ENCODE data around the gene LAMTOR2. TPM values are rescaled to one million over a fixed set of nuclear protein-coding genes. Genes with fewer than 3 reads are reported as not detected.

The LAMTOR2 gene
- total and polyA plus RNA-seq, 10 of the 15 experiments (the other 5 are each of a cell fraction or from before 2014, with no cell fraction given) = 71.9 to 264 (median 97.0) TPM

- TF ChIP-seq CUX1 (IDR thresholded peaks at IDR 0.05; ENCODE audit: insufficient replicate concordance, low read depth, low read length) = no peak
- no peak for TF ChIP-seq POLR2AphosphoS2 (IDR thresholded peaks at IDR 0.05; ENCODE audit: low read depth, low read length)
- TF ChIP-seq EED (IDR thresholded peaks at IDR 0.05; ENCODE audit: low read depth) = no peak
- TF ChIP-seq NR2F1 (conservative IDR thresholded peaks at IDR 0.05) = peak; percentile 78
- TF ChIP-seq RFX5 (IDR thresholded peaks at IDR 0.05; ENCODE audit: low read depth, low read length) = 0 out of 2 replicates have a peak, but pooled peaks have one; percentile 70
Measured at GRCh38 chr1:156075775-156076204, 21.2 kb downstream of the LAMTOR2 start (continued).

GRCh38 chr1:156076609-156077429, 22.2 kb downstream of the LAMTOR2 start:
- Histone ChIP-seq H4K20me1 (ENCODE audit: control insufficient read depth, insufficient read depth) (no peaks in the 10 kb centered on the region), H3K27me3 (replicated peaks in 1 of 2; ENCODE audit: control insufficient read depth in 2 of 2, insufficient read depth in 2 of 2, low read length in 1 of 2) (no peaks in the 10 kb centered on the region; a peak in 1 of 4 replicates), H2AFZ (ENCODE audit: control insufficient read depth, low read depth, low read length) (peak overlapping the region; percentile 73), H3K9ac (ENCODE audit: control insufficient read depth, insufficient read depth, low read length) (peak overlapping the region; percentile 75), H3K4me2 (ENCODE audit: control insufficient read depth, insufficient read depth) (peak overlapping the region; percentile 94), H3K9me3 (replicated peaks; ENCODE audit: control insufficient read depth, insufficient read depth, low read length) (no peaks in the 10 kb centered on the region; the same call in 2 of the 3 replicates), H3K4me1 (ENCODE audit: control insufficient read depth, insufficient read depth, low read length) (peaks cover 10% of the 10 kb centered on the region), H3K4me3 (peak overlapping the region; percentile 86), H3K27ac (ENCODE audit: control insufficient read depth, insufficient read depth) (peak overlapping the region; percentile 37), H3K36me3 (ENCODE audit: control insufficient read depth in 2 of 2, insufficient read depth in 2 of 2, low read length in 1 of 2) (no peaks in the 10 kb centered on the region), H3K79me2 (ENCODE audit: control insufficient read depth, insufficient read depth, low read length) (peaks cover 2% of the 10 kb centered on the region; the same call in 1 of the 2 replicates)
- CTCF ChIA-PET = interaction anchor here (1.2 to 2.6 kb wide), 4 partner anchors 11 to 88 kb away, joined by 3 to 24 read pairs (median 7); no protein-coding TSS in a partner anchor
- RAD21 ChIA-PET (ENCODE audit: unreplicated experiment) = interaction anchor here (1.5 kb wide), 1 partner anchor 11 kb away, joined by 3 read pairs; no protein-coding TSS in a partner anchor
- 51% methylated on average over 48 of the region's 73 CpGs for WGBS (ENCODE audit: insufficient coverage, insufficient replicate concordance, low lambda C conversion rate, missing lambda C conversion rate)
- POLR2A ChIA-PET = interaction anchor here (0.5 kb wide), 1 partner anchor 92 kb away, joined by 4 read pairs; no protein-coding TSS in a partner anchor
- no TSS peak for BruUV-seq (replicated peaks)
- in situ Hi-C loops (cut with MboI) = no loop called here
- SMC1A ChIA-PET (ENCODE audit: uncharacterized antibody, unreplicated experiment) = no interaction called here
- intact Hi-C loops (cut with micrococcal nuclease; ENCODE audit: unreplicated experiment) = no loop called here
- DNase-seq (ENCODE audit: low read depth, low spot score) = no peak
- peak; percentile 96 for ATAC-seq
- FAIRE-seq = peak; percentile 59
- TF ChIP-seq PAX5 (IDR thresholded peaks at IDR 0.05; ENCODE audit: borderline replicate concordance, low read depth, low read length) (peak; percentile 79), MLLT1 (IDR thresholded peaks at IDR 0.05) (peak; percentile 97), HDGF (IDR thresholded peaks at IDR 0.05) (peak; percentile 49; the same call in 1 of the 2 replicates), NR2C2 (IDR thresholded peaks at IDR 0.05; ENCODE audit: borderline replicate concordance, control insufficient read depth, insufficient read length, low read depth) (no peak), POLR2AphosphoS5 (IDR thresholded peaks at IDR 0.05; ENCODE audit: low read length) (peak; percentile 42; the same call in 1 of the 2 replicates), ELK1 (IDR thresholded peaks at IDR 0.05; ENCODE audit: low read depth, low read length) (0 out of 2 replicates have a peak, but pooled peaks have one; percentile 38)

Data from GM12878 (cell line).